Fibroblast of the aortic adventitia (primary cell): Measurements from ENCODE around the gene HOXA10. TPM values are rescaled to one million over a fixed set of nuclear protein-coding genes. Genes with fewer than 3 reads are reported as not detected.

Source experiments
- DNase-seq: peaks from one replicate; pipeline ENCODE4 v3.0.0-alpha.2; 2010; ENCODE audit warnings: low read depth
- H3K4me3 ChIP-seq: 2 replicates; pipeline ENCODE4 v1.5.1; 2011; ENCODE audit warnings: low read depth, mild to moderate bottlenecking, control low read depth, low read length, moderate library complexity
- CTCF ChIP-seq: IDR thresholded peaks from 2 replicates; pipeline ENCODE4 v1.5.1; 2011; ENCODE audit warnings: mild to moderate bottlenecking, low read length, control low read depth, inconsistent platforms; ENCODE audit not compliant: insufficient read depth
- small RNA-seq: library from RNA; depleted of rRNA; stranded (forward); fragments of <200 nt; gene quantifications from one replicate; pipeline ENCODE3, GENCODE V24; 2012
- total RNA-seq: library from RNA; depleted of rRNA; stranded (reverse); fragments of >200 nt; gene quantifications from 2 replicates; pipeline ENCODE4 v1.2.3, GENCODE V29; 2012; ENCODE audit warnings: low replicate concordance

The HOXA10 gene
- total RNA-seq, 1 donor: not detected

GRCh38 chr7:27123007-27123476 is 51.1 kb downstream of the HOXA10 start:
- no peak for TF ChIP-seq CTCF
- peak overlapping the region; percentile 53 for H3K4me3 ChIP-seq
- peak; percentile 40 for DNase-seq

- peak overlapping the region; percentile 53 for H3K4me3 ChIP-seq
- DNase-seq: peak; percentile 26
- no peak for TF ChIP-seq CTCF
These were observed 51.8 kb downstream of the HOXA10 start for GRCh38 chr7:27122077-27122910.

- H3K4me3 ChIP-seq: peak overlapping the region; percentile 53
- DNase-seq: no peak
- no peak for TF ChIP-seq CTCF
These were observed 52.4 kb downstream of the HOXA10 start for GRCh38 chr7:27121684-27122076.

Small RNA genes lying within 50 kb of the gene (small RNA-seq; reads per million reads assigned to genes)
- gene AC004080.5: not detected
- not detected for gene RF02140
- gene RF02141: not detected

Other genes with a start within 250 kb of the HOXA10 start
- gene HOXA1, start 78.3 kb downstream of the HOXA10 start, total RNA-seq: 0.72 TPM in 1 of 2 replicates, not detected in the other
- 0.16 and 3.6 TPM in 2 replicates for gene HOXA2, start 71.6 kb downstream of the HOXA10 start, total RNA-seq
- 0.57 and 0.99 TPM in 2 replicates for gene HOXA4, start 43.6 kb downstream of the HOXA10 start, total RNA-seq
- gene HOXA5, start 30.6 kb downstream of the HOXA10 start, total RNA-seq: 0.72 and 2.4 TPM in 2 replicates
- gene HOXA6, start 26.5 kb downstream of the HOXA10 start, total RNA-seq: not detected in 2 replicates
- 1.2 and 3.5 TPM in 2 replicates for gene HOXA3, start 21.7 kb downstream of the HOXA10 start, total RNA-seq
- not detected in 2 replicates for gene HOXA7, start 17.6 kb downstream of the HOXA10 start, total RNA-seq
- not detected in 2 replicates for gene HOXA9, start 8.8 kb downstream of the HOXA10 start, total RNA-seq
- not detected in 2 replicates for gene HOXA11, start 10.9 kb upstream of the HOXA10 start, total RNA-seq
- gene HOXA13, start 25.8 kb upstream of the HOXA10 start, total RNA-seq: not detected in 2 replicates
- gene EVX1, start 68.5 kb upstream of the HOXA10 start, total RNA-seq: not detected in 2 replicates